Caco-2 (cell line): Measurements from ENCODE around the gene STIM2. TPM values are rescaled to one million over a fixed set of nuclear protein-coding genes. Genes with fewer than 3 reads are reported as not detected.

Source experiments
- BruUV-seq: library from RNA; stranded (reverse); fragments of 400-500 nt; replicated peaks from 2 replicates; lab custom pipeline; 2021; lab: Mats Ljungman, UMichigan
- CTCF ChIA-PET: fragments of 300-600 bp; sonication (Branson Sonifier 250); formaldehyde crosslinking; loops from one replicate; lab custom pipeline; 2022; ENCODE audit warnings: antibody characterized with exemption; lab: Charles Lee
- POLR2A ChIA-PET: fragments of 300-600 bp; sonication (Branson Sonifier 250); formaldehyde crosslinking; loops from one replicate; lab custom pipeline; 2022; ENCODE audit warnings: antibody characterized with exemption; lab: Charles Lee
- DNase-seq, 2 experiments: peaks; one replicate each; pipeline versions ENCODE4 v3.0.0 to v3.0.0-alpha.2; 2020 to 2022
- H3K27me3 ChIP-seq: replicated peaks from 2 replicates; pipeline ENCODE4 v1.6.0; 2011; ENCODE audit warnings: low read length; ENCODE audit not compliant: control insufficient read depth, insufficient read depth
- H3K36me3 ChIP-seq: 2 replicates; pipeline ENCODE4 v1.5.1; 2011; ENCODE audit warnings: low read length; ENCODE audit not compliant: control insufficient read depth, insufficient read depth
- H3K4me1 ChIP-seq: fragments of 250-450 bp; sonication (Bioruptor Pico); 2 replicates; pipeline ENCODE4 v1.5.1; 2020; ENCODE audit warnings: mild to moderate bottlenecking
- H3K4me3 ChIP-seq: 2 replicates; pipeline ENCODE4 v1.5.1; 2011; ENCODE audit warnings: low read depth, mild to moderate bottlenecking, control low read depth, low read length
- H3K9me3 ChIP-seq: fragments of 250-450 bp; sonication (Bioruptor Pico); 2 replicates; pipeline ENCODE4 v1.5.1; 2020; ENCODE audit warnings: mild to moderate bottlenecking, moderate library complexity
- H3K27ac Mint-ChIP-seq: one replicate; pipeline ENCODE4 v1.8.0; 2022; ENCODE audit warnings: mixed read lengths; ENCODE audit not compliant: unreplicated experiment
- H3K27me3 Mint-ChIP-seq: one replicate; pipeline ENCODE4 v1.8.0; 2022; ENCODE audit warnings: mixed read lengths; ENCODE audit not compliant: insufficient read depth, unreplicated experiment
- H3K36me3 Mint-ChIP-seq: one replicate; pipeline ENCODE4 v1.8.0; 2022; ENCODE audit warnings: mild to moderate bottlenecking, mixed read lengths; ENCODE audit not compliant: insufficient read depth, unreplicated experiment
- H3K4me1 Mint-ChIP-seq: one replicate; pipeline ENCODE4 v1.8.0; 2022; ENCODE audit warnings: low read depth, mixed read lengths; ENCODE audit not compliant: unreplicated experiment
- H3K4me3 Mint-ChIP-seq: one replicate; pipeline ENCODE4 v1.8.0; 2022; ENCODE audit warnings: mild to moderate bottlenecking, moderate library complexity, mixed read lengths; ENCODE audit not compliant: unreplicated experiment
- H3K9me3 Mint-ChIP-seq: one replicate; pipeline ENCODE4 v1.8.0; 2022; ENCODE audit warnings: mixed read lengths; ENCODE audit not compliant: unreplicated experiment
- intact Hi-C: fragments of 100-400 bp; cut with micrococcal nuclease; formaldehyde crosslinking; loops from one replicate; pipeline ENCODE4 v1.10.0; 2022; ENCODE audit not compliant: unreplicated experiment
- total RNA-seq: library from RNA; stranded (reverse); gene quantifications from 2 replicates; pipeline ENCODE4 v1.2.3, GENCODE V29; 2022
- TF ChIP-seq, protein P1 (sequence below), 2 experiments: fragments of 200-600 bp in 1 of 2; IDR thresholded peaks; 1 replicate in 1 of 2; 2 replicates in 1 of 2; pipeline versions ENCODE4 v1.5.1 to v1.8.0; 2011 to 2022; ENCODE audit warnings: antibody characterized with exemption in 1 of 2, control low read depth in 1 of 2, inconsistent platforms in 1 of 2, low read depth in 1 of 2, low read length in 1 of 2, mild to moderate bottlenecking in 1 of 2, moderate library complexity in 1 of 2; ENCODE audit not compliant: insufficient read depth in 1 of 2, severe bottlenecking in 1 of 2, unreplicated experiment in 1 of 2

Gene STIM2
- total RNA-seq, 1 experiment from 2014 or later = 27.2 TPM

DNA sequence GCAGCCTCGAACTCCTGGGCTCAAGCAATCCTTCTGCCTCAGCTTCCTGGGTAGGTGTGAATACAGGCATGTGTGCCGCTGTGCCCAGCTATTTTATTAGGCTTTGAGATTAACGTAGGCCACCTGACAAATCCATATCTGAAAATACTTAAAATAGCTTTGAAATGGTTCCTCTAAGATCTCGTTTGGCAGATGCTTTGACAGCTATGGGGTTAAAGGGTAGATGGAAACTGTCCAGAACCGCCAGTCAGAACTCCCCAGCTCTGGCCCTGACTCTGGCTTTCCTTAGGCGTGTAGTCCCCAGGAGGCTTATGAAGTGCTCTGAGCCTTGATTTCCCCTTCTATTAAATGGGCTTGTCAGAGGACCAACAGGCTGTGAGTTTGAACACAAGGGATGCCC, 32.8 kb upstream of the STIM2 start:
- Mint-ChIP-seq H3K36me3 (no peaks in the 10 kb centered on the region), H3K27ac (no peak overlapping the region), H3K4me1 (no peaks in the 10 kb centered on the region), H3K27me3 (no peaks in the 10 kb centered on the region), H3K4me3 (no peak overlapping the region), H3K9me3 (peaks cover 6% of the 10 kb centered on the region)
- TF ChIP-seq, protein P1, sequence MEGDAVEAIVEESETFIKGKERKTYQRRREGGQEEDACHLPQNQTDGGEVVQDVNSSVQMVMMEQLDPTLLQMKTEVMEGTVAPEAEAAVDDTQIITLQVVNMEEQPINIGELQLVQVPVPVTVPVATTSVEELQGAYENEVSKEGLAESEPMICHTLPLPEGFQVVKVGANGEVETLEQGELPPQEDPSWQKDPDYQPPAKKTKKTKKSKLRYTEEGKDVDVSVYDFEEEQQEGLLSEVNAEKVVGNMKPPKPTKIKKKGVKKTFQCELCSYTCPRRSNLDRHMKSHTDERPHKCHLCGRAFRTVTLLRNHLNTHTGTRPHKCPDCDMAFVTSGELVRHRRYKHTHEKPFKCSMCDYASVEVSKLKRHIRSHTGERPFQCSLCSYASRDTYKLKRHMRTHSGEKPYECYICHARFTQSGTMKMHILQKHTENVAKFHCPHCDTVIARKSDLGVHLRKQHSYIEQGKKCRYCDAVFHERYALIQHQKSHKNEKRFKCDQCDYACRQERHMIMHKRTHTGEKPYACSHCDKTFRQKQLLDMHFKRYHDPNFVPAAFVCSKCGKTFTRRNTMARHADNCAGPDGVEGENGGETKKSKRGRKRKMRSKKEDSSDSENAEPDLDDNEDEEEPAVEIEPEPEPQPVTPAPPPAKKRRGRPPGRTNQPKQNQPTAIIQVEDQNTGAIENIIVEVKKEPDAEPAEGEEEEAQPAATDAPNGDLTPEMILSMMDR (IDR thresholded peaks at IDR 0.05; ENCODE audit: insufficient read depth in 1 of 2, low read depth in 1 of 2, low read length in 1 of 2, severe bottlenecking in 1 of 2, unreplicated experiment in 1 of 2) = no peak
- DNase-seq = no peak
- BruUV-seq = no TSS peak
- Histone ChIP-seq H3K4me3 (no peak overlapping the region), H3K9me3 (peaks cover 5% of the 10 kb centered on the region), H3K36me3 (no peaks in the 10 kb centered on the region), H3K27me3 (no peaks in the 10 kb centered on the region), H3K4me1 (0 out of 2 replicates have a peak, but pooled peaks cover under 1% of the 10 kb centered on the region)
- ChIA-PET POLR2A (no interaction called here), CTCF (no interaction called here)
- intact Hi-C loops = no loop called here

DNA sequence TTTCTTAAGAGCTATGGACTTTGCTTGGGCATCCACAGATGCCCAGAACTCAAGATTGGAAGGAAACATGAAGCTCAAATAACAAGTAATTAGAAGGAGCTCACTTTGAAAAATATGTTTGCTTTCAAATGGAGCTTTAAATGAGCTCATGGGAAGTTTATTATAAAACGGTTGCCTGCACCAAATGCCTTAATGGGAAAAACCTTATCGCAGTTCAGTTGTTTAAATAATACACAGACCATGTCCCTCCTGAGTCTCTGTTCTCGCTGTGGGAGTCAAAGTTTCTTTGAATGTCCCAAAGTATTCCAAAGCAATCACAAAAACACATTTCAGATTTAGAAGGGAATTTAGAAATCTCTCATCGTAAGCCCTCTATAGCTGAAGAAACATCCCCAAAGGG, 31.6 kb upstream of the STIM2 start:
- no peaks in the 10 kb centered on the region for H3K9me3 ChIP-seq
- ChIA-PET POLR2A (no interaction called here), CTCF (no interaction called here)
- Mint-ChIP-seq H3K9me3 (no peaks in the 10 kb centered on the region), H3K27me3 (no peaks in the 10 kb centered on the region), H3K27ac (no peak overlapping the region), H3K4me1 (no peaks in the 10 kb centered on the region), H3K36me3 (no peaks in the 10 kb centered on the region), H3K4me3 (no peak overlapping the region)
- no peaks in the 10 kb centered on the region for H3K27me3 ChIP-seq
- no peak overlapping the region for H3K4me3 ChIP-seq
- H3K4me1 ChIP-seq = no peaks in the 10 kb centered on the region
- no peaks in the 10 kb centered on the region for H3K36me3 ChIP-seq
- DNase-seq = no peak
- no TSS peak for BruUV-seq
- intact Hi-C loops = no loop called here
- TF ChIP-seq, protein P1 (IDR thresholded peaks at IDR 0.05; ENCODE audit: insufficient read depth in 1 of 2, low read depth in 1 of 2, low read length in 1 of 2, severe bottlenecking in 1 of 2, unreplicated experiment in 1 of 2) = no peak

DNA sequence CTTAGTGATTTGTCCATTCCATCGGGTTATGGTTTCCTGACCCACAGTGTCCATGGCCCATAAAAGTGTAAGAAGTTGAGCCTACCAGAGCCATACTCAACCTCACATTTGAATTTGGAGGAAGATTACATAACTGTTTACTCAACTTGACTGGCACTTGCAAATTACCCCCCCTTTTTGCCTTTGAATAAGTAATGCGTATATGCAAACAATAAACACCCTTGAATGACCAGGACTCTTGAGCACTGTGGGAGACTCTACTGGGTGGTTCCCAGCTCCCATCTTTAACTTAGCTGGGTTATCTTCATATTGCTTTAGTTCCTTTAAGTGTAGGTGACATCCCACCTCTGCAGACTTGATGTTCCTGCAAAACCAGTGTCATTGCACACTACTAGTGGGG, 30.6 kb upstream of the STIM2 start:
- Histone ChIP-seq H3K4me3 (no peak overlapping the region), H3K4me1 (no peaks in the 10 kb centered on the region), H3K36me3 (no peaks in the 10 kb centered on the region), H3K27me3 (no peaks in the 10 kb centered on the region), H3K9me3 (no peaks in the 10 kb centered on the region)
- CTCF ChIA-PET = no interaction called here
- no peak for DNase-seq
- H3K27me3 Mint-ChIP-seq = no peaks in the 10 kb centered on the region
- POLR2A ChIA-PET = no interaction called here
- intact Hi-C loops = no loop called here
- TF ChIP-seq, protein P1 (IDR thresholded peaks at IDR 0.05; ENCODE audit: insufficient read depth in 1 of 2, low read depth in 1 of 2, low read length in 1 of 2, severe bottlenecking in 1 of 2, unreplicated experiment in 1 of 2) = no peak
- H3K27ac Mint-ChIP-seq = no peak overlapping the region
- no peaks in the 10 kb centered on the region for H3K36me3 Mint-ChIP-seq
- H3K4me3 Mint-ChIP-seq = no peak overlapping the region
- no TSS peak for BruUV-seq
- no peaks in the 10 kb centered on the region for H3K9me3 Mint-ChIP-seq
- H3K4me1 Mint-ChIP-seq = no peaks in the 10 kb centered on the region
